WTC11 (cell line): ENCODE results near the gene FARP2.

ENCODE experiments used
- ATF3 ChIP-seq: sonication (generic); formaldehyde crosslinking; conservative IDR thresholded peaks from 2 replicates; pipeline ENCODE4 v1.8.1; 2022; ENCODE audit warnings: mild to moderate bottlenecking, missing genetic modification reagents
- ATF6 ChIP-seq: sonication (generic); formaldehyde crosslinking; IDR thresholded peaks from 2 replicates; pipeline ENCODE4 v1.8.1; 2023; ENCODE audit warnings: mild to moderate bottlenecking, missing genetic modification reagents
- CTCF ChIP-seq: fragments of 200-600 bp; IDR thresholded peaks from 2 replicates; pipeline ENCODE4 v1.8.0; 2022; ENCODE audit warnings: antibody characterized with exemption
- FOXJ3 ChIP-seq: sonication (generic); formaldehyde crosslinking; IDR thresholded peaks from 2 replicates; pipeline ENCODE4 v1.9.0; 2021; ENCODE audit warnings: missing genetic modification reagents, mild to moderate bottlenecking, borderline replicate concordance
- MYBL2 ChIP-seq: sonication (generic); formaldehyde crosslinking; IDR thresholded peaks from 2 replicates; pipeline ENCODE4 v1.8.1; 2023; ENCODE audit warnings: mild to moderate bottlenecking, moderate library complexity, missing genetic modification reagents
- NFYB ChIP-seq: sonication (generic); formaldehyde crosslinking; conservative IDR thresholded peaks from 2 replicates; pipeline ENCODE4 v1.8.0; 2022; ENCODE audit warnings: low read depth, missing genetic modification reagents
- NR2C2 ChIP-seq: sonication (generic); formaldehyde crosslinking; IDR thresholded peaks from 2 replicates; pipeline ENCODE4 v1.8.0; 2022; ENCODE audit warnings: mild to moderate bottlenecking, missing genetic modification reagents
- SP1 ChIP-seq: sonication (generic); formaldehyde crosslinking; conservative IDR thresholded peaks from 2 replicates; pipeline ENCODE4 v1.8.1; 2022; ENCODE audit warnings: missing genetic modification reagents
- TCF7 ChIP-seq: sonication (generic); formaldehyde crosslinking; IDR thresholded peaks from 2 replicates; pipeline ENCODE4 v1.8.0; 2022; ENCODE audit warnings: mild to moderate bottlenecking, low read depth, missing genetic modification reagents, moderate library complexity
- ZBTB21 ChIP-seq: sonication (generic); formaldehyde crosslinking; IDR thresholded peaks from 2 replicates; pipeline ENCODE4 v1.8.1; 2023; ENCODE audit warnings: mild to moderate bottlenecking, missing genetic modification reagents, borderline replicate concordance
- ZNF396 ChIP-seq: fragments of 250-450 bp; sonication (Bioruptor Pico); IDR thresholded peaks from 2 replicates; pipeline ENCODE4 v1.8.0; 2021; ENCODE audit warnings: mild to moderate bottlenecking, moderate library complexity, borderline replicate concordance
- TF ChIP-seq, protein P1 (sequence below): sonication (generic); formaldehyde crosslinking; IDR thresholded peaks from 2 replicates; pipeline ENCODE4 v1.8.1; 2023; ENCODE audit warnings: mild to moderate bottlenecking, moderate library complexity, missing genetic modification reagents
- TF ChIP-seq, protein P2 (sequence below): sonication (generic); formaldehyde crosslinking; IDR thresholded peaks from 2 replicates; pipeline ENCODE4 v1.8.1; 2022; ENCODE audit warnings: low read depth, mild to moderate bottlenecking, moderate library complexity, missing genetic modification reagents, borderline replicate concordance
- TF ChIP-seq, protein P3 (sequence below): sonication (generic); formaldehyde crosslinking; IDR thresholded peaks from 2 replicates; pipeline ENCODE4 v1.8.0; 2022; ENCODE audit warnings: mild to moderate bottlenecking, missing genetic modification reagents

GRCh38 chr2:241381872-241382271, 25.8 kb downstream of the FARP2 start:
- TF ChIP-seq MYBL2 (CRISPR knock-in tag) (no peak), ATF6 (CRISPR knock-in tag) (no peak), CTCF (no peak), FOXJ3 (CRISPR knock-in tag) (no peak), ATF3 (CRISPR knock-in tag) (no peak), SP1 (CRISPR knock-in tag) (no peak), NR2C2 (CRISPR knock-in tag) (no peak), NFYB (no peak), ZBTB21 (CRISPR knock-in tag) (no peak), TCF7 (no peak), ZNF396 (CRISPR knock-in tag) (no peak)
- TF ChIP-seq, protein P1, sequence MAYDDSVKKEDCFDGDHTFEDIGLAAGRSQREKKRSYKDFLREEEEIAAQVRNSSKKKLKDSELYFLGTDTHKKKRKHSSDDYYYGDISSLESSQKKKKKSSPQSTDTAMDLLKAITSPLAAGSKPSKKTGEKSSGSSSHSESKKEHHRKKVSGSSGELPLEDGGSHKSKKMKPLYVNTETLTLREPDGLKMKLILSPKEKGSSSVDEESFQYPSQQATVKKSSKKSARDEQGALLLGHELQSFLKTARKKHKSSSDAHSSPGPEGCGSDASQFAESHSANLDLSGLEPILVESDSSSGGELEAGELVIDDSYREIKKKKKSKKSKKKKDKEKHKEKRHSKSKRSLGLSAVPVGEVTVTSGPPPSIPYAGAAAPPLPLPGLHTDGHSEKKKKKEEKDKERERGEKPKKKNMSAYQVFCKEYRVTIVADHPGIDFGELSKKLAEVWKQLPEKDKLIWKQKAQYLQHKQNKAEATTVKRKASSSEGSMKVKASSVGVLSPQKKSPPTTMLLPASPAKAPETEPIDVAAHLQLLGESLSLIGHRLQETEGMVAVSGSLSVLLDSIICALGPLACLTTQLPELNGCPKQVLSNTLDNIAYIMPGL (CRISPR knock-in tag), result no peak
- TF ChIP-seq, protein P2, sequence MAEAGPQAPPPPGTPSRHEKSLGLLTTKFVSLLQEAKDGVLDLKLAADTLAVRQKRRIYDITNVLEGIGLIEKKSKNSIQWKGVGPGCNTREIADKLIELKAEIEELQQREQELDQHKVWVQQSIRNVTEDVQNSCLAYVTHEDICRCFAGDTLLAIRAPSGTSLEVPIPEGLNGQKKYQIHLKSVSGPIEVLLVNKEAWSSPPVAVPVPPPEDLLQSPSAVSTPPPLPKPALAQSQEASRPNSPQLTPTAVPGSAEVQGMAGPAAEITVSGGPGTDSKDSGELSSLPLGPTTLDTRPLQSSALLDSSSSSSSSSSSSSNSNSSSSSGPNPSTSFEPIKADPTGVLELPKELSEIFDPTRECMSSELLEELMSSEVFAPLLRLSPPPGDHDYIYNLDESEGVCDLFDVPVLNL (CRISPR knock-in tag), result no peak
- TF ChIP-seq, protein P3, sequence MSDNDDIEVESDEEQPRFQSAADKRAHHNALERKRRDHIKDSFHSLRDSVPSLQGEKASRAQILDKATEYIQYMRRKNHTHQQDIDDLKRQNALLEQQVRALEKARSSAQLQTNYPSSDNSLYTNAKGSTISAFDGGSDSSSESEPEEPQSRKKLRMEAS, result no peak
